Measurements from ENCODE around the gene POLR1F.

GRCh38 chr7:19744075-19744474 is 35.2 kb upstream of the POLR1F start:
- TF ChIP-seq EZH2 (IDR thresholded peaks at IDR 0.05; ENCODE audit: borderline replicate concordance, insufficient read depth, low read depth, low read length, poor library complexity, severe bottlenecking) (no peak), CTCF (IDR thresholded peaks at IDR 0.05) (no peak)
